BLaER1 (cell line): ENCODE results near the gene NRARP.
A peak's percentile ranks its signal among the peaks of the same experiment; 100 is the strongest.

Source experiments
- H3K27ac ChIP-seq: shearing (Covaris generic); formaldehyde crosslinking; 2 replicates; pipeline ENCODE4 v1.8.1; 2022
- H3K27me3 ChIP-seq: shearing (Covaris generic); formaldehyde crosslinking; 2 replicates; pipeline ENCODE4 v1.8.1; 2022
- H3K36me3 ChIP-seq: shearing (Covaris generic); formaldehyde crosslinking; 2 replicates; pipeline ENCODE4 v1.8.1; 2022
- H3K4me1 ChIP-seq: shearing (Covaris generic); formaldehyde crosslinking; 2 replicates; pipeline ENCODE4 v1.8.1; 2022
- H3K4me2 ChIP-seq: shearing (Covaris generic); formaldehyde crosslinking; 2 replicates; pipeline ENCODE4 v1.8.1; 2022
- H3K4me3 ChIP-seq: shearing (Covaris generic); formaldehyde crosslinking; 2 replicates; pipeline ENCODE4 v1.8.1; 2022
- H3K9ac ChIP-seq: shearing (Covaris generic); formaldehyde crosslinking; 2 replicates; pipeline ENCODE4 v1.8.1; 2022
- H3K9me3 ChIP-seq: shearing (Covaris generic); formaldehyde crosslinking; 2 replicates; pipeline ENCODE4 v1.8.1; 2022
- H4K20me1 ChIP-seq: shearing (Covaris generic); formaldehyde crosslinking; 2 replicates; pipeline ENCODE4 v1.8.1; 2022
- Cebpa-rat ChIP-seq: shearing (Covaris generic); IDR thresholded peaks from 2 replicates; pipeline ENCODE4 v1.8.1; 2022

NRARP gene

DNA sequence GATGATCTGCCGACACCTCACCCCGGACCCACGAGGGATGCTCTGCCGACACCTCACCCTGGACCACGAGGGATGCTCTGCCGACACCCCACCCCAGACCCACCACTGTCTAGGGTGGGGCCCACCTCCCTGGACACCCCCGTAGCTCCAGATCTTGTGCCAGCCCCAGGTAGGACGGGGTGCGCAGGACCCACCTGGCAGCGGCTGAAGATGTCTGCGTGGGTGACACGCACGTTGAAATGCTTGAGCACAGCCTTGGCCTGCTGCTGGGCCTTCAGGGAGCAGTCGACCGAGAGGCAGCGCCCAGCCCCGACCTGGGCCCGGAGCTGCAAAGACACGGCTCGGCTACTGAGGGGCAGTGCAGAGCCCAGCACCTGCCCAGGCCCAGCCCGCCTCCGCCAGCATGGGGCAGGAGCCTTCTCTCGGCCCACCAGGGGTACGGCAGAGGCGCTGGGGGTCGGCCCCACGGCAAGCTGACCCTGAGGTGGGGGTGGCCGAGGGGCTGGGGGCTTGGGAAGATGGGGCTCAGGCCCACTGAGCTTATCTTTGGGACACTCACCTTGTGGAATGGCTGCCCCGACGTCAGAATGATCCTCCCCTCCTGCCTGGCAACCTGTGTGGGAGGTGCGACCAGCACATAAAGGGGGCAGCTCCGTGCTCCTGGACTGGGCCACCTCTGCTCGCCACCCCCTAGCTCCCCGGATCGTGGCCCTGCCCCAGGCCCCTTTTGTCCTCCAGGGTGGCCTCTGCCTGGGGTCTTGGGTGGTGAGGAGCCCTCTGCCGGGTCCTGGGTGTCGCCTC is 21.7 kb upstream of the NRARP start:
- Histone ChIP-seq H3K27ac (no peak overlapping the region), H4K20me1 (no peaks in the 10 kb centered on the region), H3K4me3 (no peak overlapping the region), H3K9me3 (peaks cover 35% of the 10 kb centered on the region), H3K4me1 (peaks cover 35% of the 10 kb centered on the region), H3K36me3 (peaks cover 22% of the 10 kb centered on the region; the same call in 1 of the 2 replicates), H3K9ac (no peak overlapping the region), H3K4me2 (no peak overlapping the region), H3K27me3 (no peaks in the 10 kb centered on the region)
- no peak for TF ChIP-seq Cebpa-rat

DNA sequence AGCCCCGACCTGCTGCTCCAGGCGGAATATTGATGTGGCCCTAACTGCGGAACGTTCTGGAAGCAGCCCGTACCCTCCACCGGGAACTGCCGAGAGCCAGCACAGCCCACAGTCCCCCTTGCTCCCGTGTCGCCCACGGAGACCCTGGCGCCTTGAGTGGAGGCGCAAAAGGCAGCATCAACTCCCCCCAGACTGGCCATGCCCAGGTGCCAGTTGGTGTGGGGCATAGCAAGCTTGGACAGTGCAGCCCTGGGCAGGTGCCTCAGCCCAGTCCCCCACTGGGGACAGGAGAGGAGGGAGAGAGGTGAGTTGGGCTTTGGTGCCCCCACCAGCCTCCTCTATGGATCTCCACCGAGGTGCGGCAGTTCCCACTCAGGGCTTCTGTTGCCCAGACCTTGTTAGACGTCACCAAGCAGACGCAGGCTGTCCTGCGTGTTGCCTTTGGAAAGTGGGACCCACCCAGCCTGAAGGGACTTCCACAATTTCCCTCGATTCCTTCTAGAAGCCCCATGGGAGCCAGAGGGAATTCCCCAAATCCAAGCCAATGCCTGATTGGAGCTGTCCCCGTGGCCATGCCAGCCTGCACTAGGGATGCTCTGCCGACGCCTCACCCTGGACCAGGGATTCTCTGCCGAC is 19.8 kb upstream of the NRARP start:
- Histone ChIP-seq H3K4me3 (no peak overlapping the region), H3K9ac (peak overlapping the region; percentile 79; the same call in 1 of the 2 replicates), H3K27me3 (no peaks in the 10 kb centered on the region), H4K20me1 (no peaks in the 10 kb centered on the region), H3K4me1 (peaks cover 54% of the 10 kb centered on the region), H3K9me3 (peaks cover 26% of the 10 kb centered on the region), H3K4me2 (peak overlapping the region; percentile 91), H3K36me3 (peaks cover 22% of the 10 kb centered on the region; the same call in 1 of the 2 replicates), H3K27ac (peak overlapping the region; percentile 95)
- no peak for TF ChIP-seq Cebpa-rat

DNA sequence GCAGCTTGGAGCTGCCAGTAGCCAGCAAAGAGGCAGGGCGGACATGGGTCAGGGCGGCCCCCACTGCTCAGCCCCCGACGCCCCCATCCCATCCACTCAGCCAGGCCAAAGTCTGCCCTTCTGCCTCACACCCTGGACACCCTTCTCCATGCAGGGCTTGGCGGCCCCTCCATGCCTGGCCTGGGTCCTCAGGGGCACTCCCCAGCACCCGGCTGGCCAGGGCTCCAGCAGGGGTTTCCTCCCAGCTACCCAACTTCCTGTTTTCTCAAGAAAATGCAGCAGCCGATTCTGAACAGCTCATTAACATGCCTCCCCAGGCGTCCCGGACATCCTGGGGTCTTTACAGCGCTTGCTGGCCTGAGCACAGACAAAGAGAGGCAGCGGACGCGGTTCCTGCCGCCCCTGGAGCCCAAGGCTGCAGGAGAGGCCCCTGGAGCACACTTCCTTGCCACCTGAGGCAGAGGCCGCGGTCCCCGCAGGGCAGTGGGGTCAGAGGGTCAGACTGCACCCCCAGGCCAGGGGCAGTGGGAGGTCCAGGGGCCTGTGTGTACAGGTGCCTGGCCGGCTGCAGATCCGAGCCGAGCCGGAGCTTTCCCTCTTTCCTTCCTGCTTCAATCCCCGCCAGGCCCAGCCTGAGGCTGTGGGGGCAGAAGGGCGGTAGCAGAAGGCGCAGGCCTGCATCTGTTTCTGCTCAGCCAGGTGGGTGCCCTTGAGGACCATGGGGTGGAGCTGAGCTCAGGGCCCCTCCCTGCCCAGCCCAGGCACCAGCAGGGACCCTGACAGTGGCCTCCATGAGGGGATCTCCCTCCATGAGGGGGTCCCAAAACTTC is 18.7 kb upstream of the NRARP start:
- Histone ChIP-seq H3K4me3 (peak overlapping the region; percentile 59), H4K20me1 (no peaks in the 10 kb centered on the region), H3K9me3 (peaks cover 15% of the 10 kb centered on the region), H3K4me1 (peaks cover 63% of the 10 kb centered on the region), H3K27me3 (no peaks in the 10 kb centered on the region), H3K4me2 (peak overlapping the region; percentile 91), H3K36me3 (peaks cover 16% of the 10 kb centered on the region; the same call in 1 of the 2 replicates), H3K9ac (peak overlapping the region; percentile 79), H3K27ac (peak overlapping the region; percentile 95)
- no peak for TF ChIP-seq Cebpa-rat

- peak overlapping the region; percentile 91 for H3K4me2 ChIP-seq
- no peak for TF ChIP-seq Cebpa-rat
- H3K36me3 ChIP-seq: peaks cover 8% of the 10 kb centered on the region; the same call in 1 of the 2 replicates
- peak overlapping the region; percentile 79 for H3K9ac ChIP-seq
- H3K27me3 ChIP-seq: no peaks in the 10 kb centered on the region
- peaks cover 14% of the 10 kb centered on the region for H3K9me3 ChIP-seq
- peaks cover 71% of the 10 kb centered on the region for H3K4me1 ChIP-seq
- H3K4me3 ChIP-seq: peak overlapping the region; percentile 59
- no peaks in the 10 kb centered on the region for H4K20me1 ChIP-seq
- H3K27ac ChIP-seq: peak overlapping the region; percentile 95
These were observed 17.9 kb upstream of the NRARP start for GRCh38 chr9:137319739-137320551.

DNA sequence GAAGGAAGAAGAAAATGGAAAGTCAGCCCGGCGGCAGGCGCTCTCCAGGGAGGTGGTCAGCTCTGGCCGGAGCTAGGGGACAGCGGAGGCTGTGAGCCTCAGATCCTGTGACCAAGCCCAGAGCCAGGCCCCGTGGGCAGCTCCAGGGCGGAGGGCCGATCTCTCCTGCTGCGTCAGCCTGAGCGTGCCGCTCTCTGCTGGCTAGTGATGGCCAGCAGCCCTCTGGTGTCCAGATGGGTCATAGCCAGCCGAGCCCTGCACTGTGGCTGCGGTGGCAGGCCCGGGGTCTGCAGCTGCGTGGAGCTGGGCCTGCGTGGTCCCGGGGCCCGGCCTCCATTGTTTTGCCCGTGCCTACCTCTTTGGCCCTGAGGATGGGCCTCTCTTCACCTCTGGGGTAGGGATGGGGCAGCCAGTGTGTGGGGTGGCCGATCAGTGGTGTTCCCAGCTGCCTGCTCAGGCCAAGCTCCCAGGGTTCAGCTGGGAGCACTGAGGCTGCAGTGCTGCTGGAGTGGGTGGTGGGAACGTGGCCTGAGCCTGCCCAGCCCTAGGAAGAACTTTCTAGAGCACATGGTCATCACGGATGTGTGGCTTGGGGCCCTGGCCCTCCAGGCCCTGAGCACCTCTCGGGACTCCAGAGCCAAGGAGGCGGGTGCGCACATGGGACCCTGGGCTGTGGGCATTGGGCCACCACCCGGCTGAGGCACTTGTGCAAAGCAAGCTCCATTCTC is 17.1 kb upstream of the NRARP start:
- no peak overlapping the region for H3K4me3 ChIP-seq
- H4K20me1 ChIP-seq: no peaks in the 10 kb centered on the region
- no peaks in the 10 kb centered on the region for H3K27me3 ChIP-seq
- H3K4me2 ChIP-seq: peak overlapping the region; percentile 91
- TF ChIP-seq Cebpa-rat: no peak
- H3K9me3 ChIP-seq: peaks cover 14% of the 10 kb centered on the region
- peak overlapping the region; percentile 67 for H3K9ac ChIP-seq
- peak overlapping the region; percentile 95 for H3K27ac ChIP-seq
- peaks cover 8% of the 10 kb centered on the region; the same call in 1 of the 2 replicates for H3K36me3 ChIP-seq
- peaks cover 78% of the 10 kb centered on the region for H3K4me1 ChIP-seq

- TF ChIP-seq Cebpa-rat: no peak
- peak overlapping the region; percentile 95 for H3K27ac ChIP-seq
- H3K4me1 ChIP-seq: peaks cover 84% of the 10 kb centered on the region
- peaks cover 8% of the 10 kb centered on the region for H3K9me3 ChIP-seq
- H3K27me3 ChIP-seq: no peaks in the 10 kb centered on the region
- peak overlapping the region; percentile 91 for H3K4me2 ChIP-seq
- H3K9ac ChIP-seq: peak overlapping the region; percentile 67
- no peak overlapping the region for H3K4me3 ChIP-seq
- H3K36me3 ChIP-seq: peaks cover 2% of the 10 kb centered on the region; the same call in 1 of the 2 replicates
- H4K20me1 ChIP-seq: no peaks in the 10 kb centered on the region
These were observed 16.5 kb upstream of the NRARP start for GRCh38 chr9:137318602-137319001.

- H3K4me1 ChIP-seq: peaks cover 90% of the 10 kb centered on the region
- no peaks in the 10 kb centered on the region for H3K27me3 ChIP-seq
- H3K4me2 ChIP-seq: peak overlapping the region; percentile 91
- peak overlapping the region; percentile 79; the same call in 1 of the 2 replicates for H3K9ac ChIP-seq
- no peaks in the 10 kb centered on the region for H4K20me1 ChIP-seq
- TF ChIP-seq Cebpa-rat: no peak
- peaks cover 6% of the 10 kb centered on the region for H3K9me3 ChIP-seq
- no peaks in the 10 kb centered on the region for H3K36me3 ChIP-seq
- no peak overlapping the region for H3K4me3 ChIP-seq
- peak overlapping the region; percentile 95 for H3K27ac ChIP-seq
These were observed 15.8 kb upstream of the NRARP start for GRCh38 chr9:137317718-137318511.
